Liver (tissue), 3 donors: ENCODE results near the gene AOPEP.

ENCODE experiments used
- EGR1 ChIP-seq, 2 donors: IDR thresholded peaks; 2 replicates each; pipeline ENCODE4 v1.6.1; 2016 to 2018; ENCODE audit warnings: antibody characterized with exemption in 2 of 2, low read depth in 2 of 2
- FOXA1 ChIP-seq: IDR thresholded peaks from 2 replicates; pipeline ENCODE4 v1.6.1; 2016; ENCODE audit warnings: antibody characterized with exemption
- GABPA ChIP-seq, 2 donors: IDR thresholded peaks in 1 of 2; conservative IDR thresholded peaks in 1 of 2; 2 replicates each; pipeline ENCODE4 v1.6.1; 2016; ENCODE audit warnings: antibody characterized with exemption in 2 of 2, mild to moderate bottlenecking in 1 of 2, moderate library complexity in 1 of 2
- RAD21 ChIP-seq, 2 donors: IDR thresholded peaks; 2 replicates each; pipeline ENCODE4 v1.6.1; 2016; ENCODE audit warnings: antibody characterized with exemption in 2 of 2, mild to moderate bottlenecking in 2 of 2
- REST ChIP-seq: IDR thresholded peaks from 2 replicates; pipeline ENCODE4 v1.6.1; 2016; ENCODE audit warnings: antibody characterized with exemption, mild to moderate bottlenecking
- SP1 ChIP-seq: IDR thresholded peaks from 2 replicates; pipeline ENCODE4 v1.6.1; 2018; ENCODE audit warnings: antibody characterized with exemption, mild to moderate bottlenecking
- TAF1 ChIP-seq: conservative IDR thresholded peaks from 2 replicates; pipeline ENCODE4 v1.6.1; 2016; ENCODE audit warnings: antibody characterized with exemption, mild to moderate bottlenecking
- YY1 ChIP-seq: IDR thresholded peaks from 2 replicates; pipeline ENCODE4 v1.6.1; 2016; ENCODE audit warnings: antibody characterized with exemption, mild to moderate bottlenecking
- TF ChIP-seq, protein P1 (sequence below): fragments of 150-350 bp; IDR thresholded peaks from 2 replicates; pipeline ENCODE4 v1.5.1; 2017; ENCODE audit warnings: improper control_type of control experiment, low read depth, low read length; ENCODE audit not compliant: missing input control
- TF ChIP-seq, protein P2 (sequence below): IDR thresholded peaks from 2 replicates; pipeline ENCODE4 v1.6.1; 2016; ENCODE audit warnings: antibody characterized with exemption
- donor health status: healthy.
- donor health status: healthy.

DNA sequence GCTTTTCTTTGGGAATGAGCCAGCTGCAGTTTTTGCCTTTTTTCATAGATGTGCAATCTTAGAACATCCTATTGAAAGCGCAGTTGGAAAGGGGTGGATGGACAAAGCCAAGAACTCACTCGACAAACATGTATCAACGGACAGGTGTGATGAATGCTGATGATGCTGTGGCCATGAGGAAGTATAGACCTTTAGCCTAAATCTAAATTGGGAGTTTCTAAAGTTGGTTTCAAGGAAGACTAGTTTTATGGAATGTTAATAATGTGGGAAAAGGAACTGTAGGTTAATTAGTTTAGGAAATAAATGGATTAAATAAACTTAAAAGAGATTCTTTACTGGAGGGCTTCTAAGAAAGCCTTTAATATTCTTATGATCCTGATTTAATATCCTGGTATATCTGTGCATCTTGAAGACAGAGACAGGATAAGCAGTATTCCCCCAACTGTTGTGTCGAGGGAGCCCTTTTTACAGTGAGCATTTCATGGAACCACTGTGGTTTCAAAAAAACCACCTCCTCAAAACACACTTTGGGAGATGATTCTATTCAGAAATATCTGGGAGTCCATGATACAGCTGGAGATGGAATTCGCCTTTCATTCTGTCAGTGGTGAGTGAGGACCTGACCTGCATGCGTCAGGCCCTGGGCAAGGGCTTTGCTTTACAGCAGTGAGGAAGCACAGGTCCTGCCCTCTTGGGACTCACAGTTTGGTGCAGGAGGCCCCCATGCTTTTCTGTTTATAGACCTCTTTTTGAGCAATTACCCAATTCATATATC is 82.6 kb downstream of the AOPEP start:
- TF ChIP-seq, protein P1, sequence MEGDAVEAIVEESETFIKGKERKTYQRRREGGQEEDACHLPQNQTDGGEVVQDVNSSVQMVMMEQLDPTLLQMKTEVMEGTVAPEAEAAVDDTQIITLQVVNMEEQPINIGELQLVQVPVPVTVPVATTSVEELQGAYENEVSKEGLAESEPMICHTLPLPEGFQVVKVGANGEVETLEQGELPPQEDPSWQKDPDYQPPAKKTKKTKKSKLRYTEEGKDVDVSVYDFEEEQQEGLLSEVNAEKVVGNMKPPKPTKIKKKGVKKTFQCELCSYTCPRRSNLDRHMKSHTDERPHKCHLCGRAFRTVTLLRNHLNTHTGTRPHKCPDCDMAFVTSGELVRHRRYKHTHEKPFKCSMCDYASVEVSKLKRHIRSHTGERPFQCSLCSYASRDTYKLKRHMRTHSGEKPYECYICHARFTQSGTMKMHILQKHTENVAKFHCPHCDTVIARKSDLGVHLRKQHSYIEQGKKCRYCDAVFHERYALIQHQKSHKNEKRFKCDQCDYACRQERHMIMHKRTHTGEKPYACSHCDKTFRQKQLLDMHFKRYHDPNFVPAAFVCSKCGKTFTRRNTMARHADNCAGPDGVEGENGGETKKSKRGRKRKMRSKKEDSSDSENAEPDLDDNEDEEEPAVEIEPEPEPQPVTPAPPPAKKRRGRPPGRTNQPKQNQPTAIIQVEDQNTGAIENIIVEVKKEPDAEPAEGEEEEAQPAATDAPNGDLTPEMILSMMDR, result no peak
- TF ChIP-seq RAD21 (IDR thresholded peaks at IDR 0.05) (no peak), TAF1 (no peak), YY1 (no peak), REST (no peak), GABPA (IDR thresholded peaks at IDR 0.05 in 1 of 2, conservative IDR thresholded peaks at IDR 0.05 in 1 of 2) (no peak), EGR1 (IDR thresholded peaks at IDR 0.05; ENCODE audit: low read depth in 2 of 2) (no peak), FOXA1 (no peak), SP1 (no peak)
- TF ChIP-seq, protein P2, sequence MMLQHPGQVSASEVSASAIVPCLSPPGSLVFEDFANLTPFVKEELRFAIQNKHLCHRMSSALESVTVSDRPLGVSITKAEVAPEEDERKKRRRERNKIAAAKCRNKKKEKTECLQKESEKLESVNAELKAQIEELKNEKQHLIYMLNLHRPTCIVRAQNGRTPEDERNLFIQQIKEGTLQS, result no peak
